Right kidney (tissue), 1 donor: ENCODE results near the gene KHNYN.
A peak's percentile ranks its signal among the peaks of the same experiment; 100 is the strongest.
"Not testable (repeated sequence)": the region's sequence is repeated elsewhere in the genome, so short reads cannot be mapped to it uniquely, and the experiment has no call there.

Experiments
- DNase-seq: peaks from one replicate; pipeline ENCODE4 v3.0.0-alpha.2; 2016

Gene KHNYN

GRCh38 chr14:24438223-24439097, 8.7 kb downstream of the KHNYN start:
- DNase-seq = no peak

- DNase-seq = no peak
These were observed 9.5 kb downstream of the KHNYN start for GRCh38 chr14:24439257-24439656.

GRCh38 chr14:24439830-24440605, 10.3 kb downstream of the KHNYN start:
- DNase-seq = no peak

GRCh38 chr14:24440606-24441399, 11.0 kb downstream of the KHNYN start:
- no peak for DNase-seq

- no peak for DNase-seq
These were observed 11.7 kb downstream of the KHNYN start for GRCh38 chr14:24441485-24441884.

GRCh38 chr14:24441904-24442239, 12.1 kb downstream of the KHNYN start:
- no peak for DNase-seq

GRCh38 chr14:24442240-24443052, 12.7 kb downstream of the KHNYN start, which contains the start of gene SDR39U1:
SDR39U1 (minus strand) TSS chr14:24442776; CDS start chr14:24442769, 7 bp downstream.
- peak; percentile 90 for DNase-seq

GRCh38 chr14:24443053-24443665, 13.4 kb downstream of the KHNYN start:
- DNase-seq = no peak

GRCh38 chr14:24450828-24451227, 21.1 kb downstream of the KHNYN start:
- not testable (repeated sequence) for DNase-seq

GRCh38 chr14:24456980-24457379, 27.2 kb downstream of the KHNYN start:
- no peak for DNase-seq

- no peak for DNase-seq
These were observed 29.0 kb downstream of the KHNYN start for GRCh38 chr14:24458736-24459135.

GRCh38 chr14:24459331-24459730, 29.6 kb downstream of the KHNYN start:
- DNase-seq = no peak

- DNase-seq = no peak
These were observed 31.6 kb downstream of the KHNYN start for GRCh38 chr14:24461336-24461735.

GRCh38 chr14:24463017-24463883, 33.5 kb downstream of the KHNYN start:
- DNase-seq = no peak

- DNase-seq = no peak
These were observed 34.4 kb downstream of the KHNYN start for GRCh38 chr14:24463884-24464785.

- DNase-seq = no peak
These were observed 35.6 kb downstream of the KHNYN start for GRCh38 chr14:24465368-24465767.

- no peak for DNase-seq
These were observed 36.1 kb downstream of the KHNYN start for GRCh38 chr14:24465805-24466204.

GRCh38 chr14:24470450-24470849, 40.7 kb downstream of the KHNYN start:
- not testable (repeated sequence) for DNase-seq

- DNase-seq = no peak
These were observed 43.5 kb downstream of the KHNYN start for GRCh38 chr14:24473211-24473610.
